Stimulated activated CD8-positive, alpha-beta memory T cell treated with anti-CD3 and anti-CD28 coated beads, Interleukin-4, amount 100 ng/mL, for 24 hours (primary cell): ENCODE results near the gene OLIG1.

Source experiments
- DNase-seq: peaks from one replicate; pipeline ENCODE4 v3.0.0-alpha.2; 2020; ENCODE audit warnings: low read depth

OLIG1 gene

DNA sequence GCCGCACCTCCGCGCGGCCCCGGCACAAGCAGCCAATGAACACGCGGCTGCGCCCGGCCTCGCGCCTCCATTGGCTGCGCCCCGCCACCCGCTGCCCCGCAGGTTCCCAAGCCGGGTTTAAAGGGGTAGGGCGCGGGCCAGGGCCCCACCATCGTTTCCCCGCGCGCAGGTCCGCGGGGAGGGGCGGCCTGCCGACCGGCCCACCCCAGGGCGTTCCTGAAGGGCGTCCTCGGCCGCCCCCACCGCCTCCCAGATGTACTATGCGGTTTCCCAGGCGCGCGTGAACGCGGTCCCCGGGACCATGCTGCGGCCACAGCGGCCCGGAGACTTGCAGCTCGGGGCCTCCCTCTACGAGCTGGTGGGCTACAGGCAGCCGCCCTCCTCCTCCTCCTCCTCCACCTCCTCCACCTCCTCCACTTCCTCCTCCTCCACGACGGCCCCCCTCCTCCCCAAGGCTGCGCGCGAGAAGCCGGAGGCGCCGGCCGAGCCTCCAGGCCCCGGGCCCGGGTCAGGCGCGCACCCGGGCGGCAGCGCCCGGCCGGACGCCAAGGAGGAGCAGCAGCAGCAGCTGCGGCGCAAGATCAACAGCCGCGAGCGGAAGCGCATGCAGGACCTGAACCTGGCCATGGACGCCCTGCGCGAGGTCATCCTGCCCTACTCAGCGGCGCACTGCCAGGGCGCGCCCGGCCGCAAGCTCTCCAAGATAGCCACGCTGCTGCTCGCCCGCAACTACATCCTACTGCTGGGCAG lies at the start of gene OLIG1:
OLIG1 (plus strand) TSS at position 148 of the 750 bp plus-strand sequence; CDS start at position 254, 106 bp downstream.
- no peak for DNase-seq

DNA sequence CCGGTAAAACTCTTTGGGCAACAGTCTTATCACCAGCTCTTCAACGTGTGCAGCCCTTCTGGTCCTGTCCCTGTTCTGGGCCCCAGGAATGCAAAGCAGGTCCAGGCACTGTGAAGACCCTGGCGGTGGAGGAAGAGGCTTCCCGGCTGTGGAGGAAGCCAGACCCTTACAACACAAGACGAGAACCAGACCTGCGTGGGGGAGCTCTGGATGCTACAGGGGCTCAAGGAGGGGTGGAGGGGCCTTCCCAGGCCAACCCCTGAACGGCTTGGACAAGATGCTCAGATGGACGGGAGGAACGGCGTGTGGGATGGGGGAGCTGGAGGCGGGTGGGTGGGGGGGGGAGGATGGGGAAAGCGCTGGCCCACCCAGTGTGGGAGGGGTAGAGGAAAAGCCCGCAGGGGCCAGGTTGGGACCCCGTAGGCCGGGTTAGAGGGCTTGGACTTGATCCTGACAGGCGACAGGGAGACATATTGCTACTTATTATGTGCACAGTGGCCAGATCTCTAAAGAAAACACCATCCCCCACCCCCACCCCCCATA lies 49.3 kb upstream of the OLIG1 start:
- DNase-seq: no peak

DNA sequence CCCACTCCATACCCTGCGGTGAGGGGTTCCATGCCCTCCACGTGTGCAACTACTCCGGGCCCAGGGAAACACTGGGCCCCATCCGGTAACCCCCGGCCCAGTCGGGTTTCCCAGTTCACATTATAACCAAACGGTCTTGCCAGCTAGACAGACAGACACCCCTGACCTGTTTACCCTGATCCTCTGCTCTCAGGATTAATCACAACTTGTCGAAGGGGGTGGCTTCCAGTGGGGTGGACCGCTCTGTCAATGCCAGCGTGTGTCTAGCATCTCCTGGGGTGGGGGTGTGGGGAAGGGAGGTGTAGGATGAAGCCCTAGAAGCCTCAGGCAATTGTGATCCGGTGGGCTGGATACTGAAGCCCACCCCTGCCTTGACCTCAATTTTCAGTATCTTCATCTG lies 48.8 kb upstream of the OLIG1 start:
- no peak for DNase-seq

DNA sequence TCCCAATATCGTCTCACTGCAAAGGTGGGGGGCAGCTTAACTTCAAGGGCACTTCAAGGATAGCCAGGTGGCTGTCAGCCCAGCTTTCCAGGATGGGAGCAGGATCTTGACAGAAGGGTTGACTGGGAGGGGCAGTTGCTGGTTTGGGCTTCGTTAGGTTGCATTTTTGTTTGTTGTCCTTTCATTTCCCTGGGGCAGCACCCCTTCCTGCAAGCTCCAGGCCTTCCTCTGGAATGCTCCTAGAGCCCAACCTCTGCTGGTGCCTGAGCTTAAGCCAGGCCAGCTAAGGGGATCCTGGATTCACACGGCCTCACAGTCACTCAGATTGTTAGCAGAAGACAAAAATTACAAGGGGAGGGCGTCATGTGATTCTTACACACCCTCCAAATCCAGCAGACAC lies 48.3 kb upstream of the OLIG1 start:
- DNase-seq: no peak

GRCh38 chr21:33022489-33022827 lies 47.5 kb upstream of the OLIG1 start:
- DNase-seq: no peak

DNA sequence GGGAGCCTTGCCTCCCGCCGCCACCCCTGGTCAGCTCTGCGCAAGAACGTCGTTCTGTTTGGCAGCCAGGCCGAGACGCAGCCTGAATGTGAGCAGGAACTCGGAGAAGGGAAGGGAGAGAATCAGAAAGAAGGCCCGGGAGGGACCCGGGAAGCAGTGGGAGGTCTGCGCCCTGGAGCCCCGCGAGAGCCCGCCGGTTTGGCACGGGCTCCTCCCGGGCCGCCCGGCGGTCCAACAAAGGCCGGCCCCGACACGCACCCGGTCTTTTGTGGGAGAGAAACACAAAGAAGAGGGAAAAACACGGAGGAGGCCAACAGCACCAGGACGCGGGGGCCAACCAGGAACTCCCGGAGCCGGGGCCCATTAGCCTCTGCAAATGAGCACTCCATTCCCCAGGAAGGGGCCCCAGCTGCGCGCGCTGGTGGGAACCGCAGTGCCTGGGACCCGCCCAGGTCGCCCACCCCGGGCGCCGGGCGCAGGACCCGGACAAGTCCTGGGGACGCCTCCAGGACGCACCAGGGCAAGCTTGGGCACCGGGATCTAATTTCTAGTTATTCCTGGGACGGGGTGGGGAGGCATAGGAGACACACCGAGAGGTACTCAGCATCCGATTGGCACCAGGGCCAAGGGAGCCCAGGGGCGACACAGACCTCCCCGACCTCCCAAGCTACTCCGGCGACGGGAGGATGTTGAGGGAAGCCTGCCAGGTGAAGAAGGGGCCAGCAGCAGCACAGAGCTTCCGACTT lies 46.9 kb upstream of the OLIG1 start:
- DNase-seq: no peak

GRCh38 chr21:33023574-33024200 lies 46.3 kb upstream of the OLIG1 start:
- DNase-seq: no peak

GRCh38 chr21:33024201-33025103 lies 45.5 kb upstream of the OLIG1 start:
- no peak for DNase-seq

- no peak for DNase-seq
Observed at GRCh38 chr21:33025106-33025488, 44.8 kb upstream of the OLIG1 start.

- DNase-seq: no peak
Observed at GRCh38 chr21:33025489-33026442, 44.2 kb upstream of the OLIG1 start, which contains the start of gene OLIG2. Gene OLIG2 (plus strand): TSS chr21:33025935. CDS start chr21:33026863, 928 bp downstream.

GRCh38 chr21:33026443-33026858 lies 43.5 kb upstream of the OLIG1 start:
- no peak for DNase-seq

- no peak for DNase-seq
Observed at GRCh38 chr21:33026878-33027400, 43.0 kb upstream of the OLIG1 start.

DNA sequence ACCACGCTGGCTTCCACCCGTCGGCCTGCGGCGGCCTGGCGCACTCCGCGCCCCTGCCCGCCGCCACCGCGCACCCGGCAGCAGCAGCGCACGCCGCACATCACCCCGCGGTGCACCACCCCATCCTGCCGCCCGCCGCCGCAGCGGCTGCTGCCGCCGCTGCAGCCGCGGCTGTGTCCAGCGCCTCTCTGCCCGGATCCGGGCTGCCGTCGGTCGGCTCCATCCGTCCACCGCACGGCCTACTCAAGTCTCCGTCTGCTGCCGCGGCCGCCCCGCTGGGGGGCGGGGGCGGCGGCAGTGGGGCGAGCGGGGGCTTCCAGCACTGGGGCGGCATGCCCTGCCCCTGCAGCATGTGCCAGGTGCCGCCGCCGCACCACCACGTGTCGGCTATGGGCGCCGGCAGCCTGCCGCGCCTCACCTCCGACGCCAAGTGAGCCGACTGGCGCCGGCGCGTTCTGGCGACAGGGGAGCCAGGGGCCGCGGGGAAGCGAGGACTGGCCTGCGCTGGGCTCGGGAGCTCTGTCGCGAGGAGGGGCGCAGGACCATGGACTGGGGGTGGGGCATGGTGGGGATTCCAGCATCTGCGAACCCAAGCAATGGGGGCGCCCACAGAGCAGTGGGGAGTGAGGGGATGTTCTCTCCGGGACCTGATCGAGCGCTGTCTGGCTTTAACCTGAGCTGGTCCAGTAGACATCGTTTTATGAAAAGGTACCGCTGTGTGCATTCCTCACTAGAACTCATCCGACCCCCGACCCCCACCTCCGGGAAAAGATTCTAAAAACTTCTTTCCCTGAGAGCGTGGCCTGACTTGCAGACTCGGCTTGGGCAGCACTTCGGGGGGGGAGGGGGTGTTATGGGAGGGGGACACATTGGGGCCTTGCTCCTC lies 42.3 kb upstream of the OLIG1 start:
- no peak for DNase-seq

DNA sequence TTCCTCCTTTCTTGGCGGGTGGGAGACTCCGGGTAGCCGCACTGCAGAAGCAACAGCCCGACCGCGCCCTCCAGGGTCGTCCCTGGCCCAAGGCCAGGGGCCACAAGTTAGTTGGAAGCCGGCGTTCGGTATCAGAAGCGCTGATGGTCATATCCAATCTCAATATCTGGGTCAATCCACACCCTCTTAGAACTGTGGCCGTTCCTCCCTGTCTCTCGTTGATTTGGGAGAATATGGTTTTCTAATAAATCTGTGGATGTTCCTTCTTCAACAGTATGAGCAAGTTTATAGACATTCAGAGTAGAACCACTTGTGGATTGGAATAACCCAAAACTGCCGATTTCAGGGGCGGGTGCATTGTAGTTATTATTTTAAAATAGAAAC lies 41.7 kb upstream of the OLIG1 start:
- no peak for DNase-seq

DNA sequence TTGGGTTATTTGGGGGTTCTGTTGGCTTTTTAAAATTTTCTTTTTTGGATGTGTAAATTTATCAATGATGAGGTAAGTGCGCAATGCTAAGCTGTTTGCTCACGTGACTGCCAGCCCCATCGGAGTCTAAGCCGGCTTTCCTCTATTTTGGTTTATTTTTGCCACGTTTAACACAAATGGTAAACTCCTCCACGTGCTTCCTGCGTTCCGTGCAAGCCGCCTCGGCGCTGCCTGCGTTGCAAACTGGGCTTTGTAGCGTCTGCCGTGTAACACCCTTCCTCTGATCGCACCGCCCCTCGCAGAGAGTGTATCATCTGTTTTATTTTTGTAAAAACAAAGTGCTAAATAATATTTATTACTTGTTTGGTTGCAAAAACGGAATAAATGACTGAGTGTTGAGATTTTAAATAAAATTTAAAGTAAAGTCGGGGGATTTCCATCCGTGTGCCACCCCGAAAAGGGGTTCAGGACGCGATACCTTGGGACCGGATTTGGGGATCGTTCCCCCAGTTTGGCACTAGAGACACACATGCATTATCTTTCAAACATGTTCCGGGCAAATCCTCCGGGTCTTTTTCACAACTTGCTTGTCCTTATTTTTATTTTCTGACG lies 41.1 kb upstream of the OLIG1 start:
- DNase-seq: no peak

- DNase-seq: no peak
Observed at GRCh38 chr21:33029385-33029921, 40.5 kb upstream of the OLIG1 start.

GRCh38 chr21:33029975-33030461 lies 39.9 kb upstream of the OLIG1 start:
- DNase-seq: no peak

GRCh38 chr21:33030633-33031032 lies 39.3 kb upstream of the OLIG1 start:
- DNase-seq: no peak
